ENCODE data around the gene CXCL11.
A peak's percentile ranks its signal among the peaks of the same experiment; 100 is the strongest.

Gene CXCL11

GRCh38 chr4:76011700-76012387, 24.0 kb downstream of the CXCL11 start:
- TF ChIP-seq CTCF (IDR thresholded peaks at IDR 0.05; ENCODE audit: low read depth, low read length, missing control alignments): no peak
- in situ Hi-C loops (cut with HindIII; ENCODE audit: low sequenced_read_pairs): no loop called here
- no peak overlapping the region for H3K4me3 ChIP-seq (ENCODE audit: low read depth, low read length)
- peak; percentile 26 for DNase-seq (ENCODE audit: low read depth)

- no peak for DNase-seq (ENCODE audit: low read depth)
- no peak for TF ChIP-seq CTCF (IDR thresholded peaks at IDR 0.05; ENCODE audit: low read depth, low read length, missing control alignments)
- no peak overlapping the region for H3K4me3 ChIP-seq (ENCODE audit: low read depth, low read length)
- in situ Hi-C loops (cut with HindIII; ENCODE audit: low sequenced_read_pairs): no loop called here
Observed at GRCh38 chr4:76011018-76011670, 24.7 kb downstream of the CXCL11 start.

GRCh38 chr4:76010576-76010975, 25.3 kb downstream of the CXCL11 start:
- in situ Hi-C loops (cut with HindIII; ENCODE audit: low sequenced_read_pairs): no loop called here
- no peak for TF ChIP-seq CTCF (IDR thresholded peaks at IDR 0.05; ENCODE audit: low read depth, low read length, missing control alignments)
- DNase-seq (ENCODE audit: low read depth): no peak
- no peak overlapping the region for H3K4me3 ChIP-seq (ENCODE audit: low read depth, low read length)

- in situ Hi-C loops (cut with HindIII; ENCODE audit: low sequenced_read_pairs): no loop called here
- H3K4me3 ChIP-seq (ENCODE audit: low read depth, low read length): no peak overlapping the region
- no peak for TF ChIP-seq CTCF (IDR thresholded peaks at IDR 0.05; ENCODE audit: low read depth, low read length, missing control alignments)
- DNase-seq (ENCODE audit: low read depth): no peak
Observed at GRCh38 chr4:76009311-76009710, 26.6 kb downstream of the CXCL11 start.

GRCh38 chr4:76007089-76007862, 28.6 kb downstream of the CXCL11 start, which contains the start of gene CXCL9:
CXCL9 (minus strand) TSS chr4:76007509; CDS start chr4:76007449, 60 bp downstream.
- DNase-seq (ENCODE audit: low read depth): no peak
- no peak for TF ChIP-seq CTCF (IDR thresholded peaks at IDR 0.05; ENCODE audit: low read depth, low read length, missing control alignments)
- H3K4me3 ChIP-seq (ENCODE audit: low read depth, low read length): no peak within 1 kb of the TSS
- in situ Hi-C loops (cut with HindIII; ENCODE audit: low sequenced_read_pairs): no loop called here

- H3K4me3 ChIP-seq (ENCODE audit: low read depth, low read length): no peak overlapping the region
- in situ Hi-C loops (cut with HindIII; ENCODE audit: low sequenced_read_pairs): no loop called here
- no peak for TF ChIP-seq CTCF (IDR thresholded peaks at IDR 0.05; ENCODE audit: low read depth, low read length, missing control alignments)
- DNase-seq (ENCODE audit: low read depth): no peak
Observed at GRCh38 chr4:76003620-76004019, 32.2 kb downstream of the CXCL11 start.
